OCI-LY7 (cell line): Measurements from ENCODE around the gene RPRD2.

Experiments
- CTCF ChIP-seq: fragments of 200-600 bp; sonication (generic); conservative IDR thresholded peaks from 2 replicates; pipeline ENCODE4 v1.5.1; 2014; ENCODE audit warnings: mild to moderate bottlenecking, antibody characterized with exemption, low read length, moderate library complexity, mixed read lengths
- EZH2phosphoT487 ChIP-seq: fragments of 200-600 bp; sonication (generic); IDR thresholded peaks from 2 replicates; pipeline ENCODE4 v1.6.1; 2018; ENCODE audit warnings: low read depth, borderline replicate concordance, mild to moderate bottlenecking, mixed run types, antibody characterized with exemption, low read length, moderate library complexity, mixed read lengths

- TF ChIP-seq CTCF: no peak
- no peak for TF ChIP-seq EZH2phosphoT487
Measured at GRCh38 chr1:150371110-150371509, 7.2 kb downstream of the RPRD2 start.
